PC-3 (cell line): Measurements from ENCODE around the gene MVB12B.

Experiments used
- CTCF ChIP-seq: fragments of 300-600 bp; sonication (generic); conservative IDR thresholded peaks from 2 replicates; pipeline ENCODE4 v1.5.1; 2017; ENCODE audit warnings: antibody characterized with exemption, low read depth, mild to moderate bottlenecking, low read length
- EZH2 ChIP-seq: fragments of 300-600 bp; sonication (generic); IDR thresholded peaks from one replicate; pipeline ENCODE4 v1.6.1; 2017; ENCODE audit warnings: antibody characterized with exemption, mild to moderate bottlenecking, low read length; ENCODE audit not compliant: unreplicated experiment

- no peak for TF ChIP-seq EZH2
- peak; percentile 44; the same call in 1 of the 2 replicates for TF ChIP-seq CTCF
Measured at GRCh38 chr9:126514037-126514821, 187.6 kb downstream of the MVB12B start.
